GM23338 (cell line): ENCODE results near the gene SNORC. TPM values are rescaled to one million over a fixed set of nuclear protein-coding genes. Genes with fewer than 3 reads are reported as not detected.

Experiments used
- ATAC-seq: fragments of 200-7000 bp; cut with Tn5 transposase; 3 replicates; pipeline ENCODE4 v1.9.1; 2020
- DNase-seq: peaks from one replicate; pipeline ENCODE4 v3.0.0-alpha.2; 2015; ENCODE audit warnings: low spot score
- H2AFZ ChIP-seq: fragments of 200-600 bp; sonication (generic); 2 replicates; pipeline ENCODE4 v1.8.0; 2016; ENCODE audit warnings: antibody characterized with exemption, mild to moderate bottlenecking, moderate library complexity
- H3F3A ChIP-seq: fragments of 200-600 bp; sonication (generic); replicated peaks from 2 replicates; pipeline ENCODE4 v1.8.0; 2017; ENCODE audit warnings: antibody characterized with exemption, mixed run types, low read depth
- H3K27ac ChIP-seq: fragments of 200-600 bp; sonication (generic); 2 replicates; pipeline ENCODE4 v1.6.1; 2016; ENCODE audit warnings: low read depth
- H3K27me3 ChIP-seq: fragments of 200-600 bp; sonication (generic); 2 replicates; pipeline ENCODE4 v1.8.0; 2016; ENCODE audit warnings: mild to moderate bottlenecking, mixed run types, moderate library complexity; ENCODE audit not compliant: insufficient read depth
- H3K36me3 ChIP-seq: fragments of 200-600 bp; sonication (generic); 2 replicates; pipeline ENCODE4 v1.8.0; 2016; ENCODE audit warnings: mild to moderate bottlenecking; ENCODE audit not compliant: insufficient read depth
- H3K4me1 ChIP-seq: fragments of 200-600 bp; sonication (generic); 2 replicates; pipeline ENCODE4 v1.8.0; 2016; ENCODE audit warnings: mild to moderate bottlenecking, moderate library complexity; ENCODE audit not compliant: insufficient read depth
- H3K4me2 ChIP-seq: fragments of 200-600 bp; sonication (generic); 2 replicates; pipeline ENCODE4 v1.7.1; 2017; ENCODE audit warnings: mixed run types
- H3K4me3 ChIP-seq: fragments of 200-600 bp; sonication (generic); 2 replicates; pipeline ENCODE4 v1.6.1; 2016; ENCODE audit warnings: mixed run types
- H3K79me2 ChIP-seq: fragments of 200-600 bp; sonication (generic); replicated peaks from 2 replicates; pipeline ENCODE4 v1.8.0; 2017; ENCODE audit warnings: mild to moderate bottlenecking; ENCODE audit not compliant: insufficient read depth
- H3K9me2 ChIP-seq: fragments of 200-600 bp; sonication (generic); 2 replicates; pipeline ENCODE4 v1.8.0; 2017; ENCODE audit not compliant: insufficient read depth
- H4K20me1 ChIP-seq: fragments of 200-600 bp; sonication (generic); replicated peaks from 2 replicates; pipeline ENCODE4 v1.8.0; 2017; ENCODE audit warnings: mild to moderate bottlenecking; ENCODE audit not compliant: insufficient read depth
- H3K27ac Mint-ChIP-seq: 2 replicates; pipeline ENCODE4 v1.8.0; 2020; ENCODE audit warnings: inconsistent platforms, mild to moderate bottlenecking, moderate library complexity, mixed read lengths
- H3K27me3 Mint-ChIP-seq: 3 replicates; pipeline ENCODE4 v1.8.0; 2022; ENCODE audit warnings: low read depth, mild to moderate bottlenecking, moderate library complexity, mixed read lengths, inconsistent platforms; ENCODE audit not compliant: insufficient read depth, poor library complexity
- H3K36me3 Mint-ChIP-seq: 3 replicates; pipeline ENCODE4 v1.8.0; 2021; ENCODE audit warnings: low read depth, mild to moderate bottlenecking, inconsistent platforms, moderate library complexity, mixed read lengths
- H3K4me1 Mint-ChIP-seq: 3 replicates; pipeline ENCODE4 v1.8.0; 2020; ENCODE audit warnings: mild to moderate bottlenecking, inconsistent platforms, mixed read lengths
- H3K4me3 Mint-ChIP-seq: 3 replicates; pipeline ENCODE4 v1.8.0; 2021; ENCODE audit warnings: moderate library complexity, mild to moderate bottlenecking, inconsistent platforms, mixed read lengths
- H3K9me3 Mint-ChIP-seq: 3 replicates; pipeline ENCODE4 v1.8.0; 2020; ENCODE audit warnings: moderate library complexity, mild to moderate bottlenecking, inconsistent platforms, mixed read lengths
- CREB1 ChIP-seq: fragments of 250-450 bp; sonication (Bioruptor Pico); IDR thresholded peaks from 2 replicates; pipeline ENCODE4 v1.5.0; 2020; ENCODE audit warnings: low read depth, mild to moderate bottlenecking, moderate library complexity
- EZH2 ChIP-seq: fragments of 200-600 bp; sonication (generic); IDR thresholded peaks from one replicate; pipeline ENCODE4 v1.8.0; 2017; ENCODE audit warnings: antibody characterized with exemption, mild to moderate bottlenecking, low read depth; ENCODE audit not compliant: unreplicated experiment
- EZH2phosphoT487 ChIP-seq: fragments of 200-600 bp; sonication (generic); IDR thresholded peaks from one replicate; pipeline ENCODE4 v1.8.1; 2018; ENCODE audit warnings: antibody characterized with exemption; ENCODE audit not compliant: unreplicated experiment
- JUNB ChIP-seq: IDR thresholded peaks from one replicate; pipeline ENCODE4 v1.6.1; 2016; ENCODE audit warnings: antibody characterized with exemption; ENCODE audit not compliant: unreplicated experiment
- NANOG ChIP-seq: IDR thresholded peaks from 2 replicates; pipeline ENCODE4 v1.6.1; 2016; ENCODE audit warnings: antibody characterized with exemption, borderline replicate concordance
- POLR2AphosphoS5 ChIP-seq: IDR thresholded peaks from 2 replicates; pipeline ENCODE4 v1.6.1; 2016; ENCODE audit warnings: antibody characterized with exemption, low read depth
- REST ChIP-seq: IDR thresholded peaks from one replicate; pipeline ENCODE4 v1.6.1; 2018; ENCODE audit warnings: antibody characterized with exemption; ENCODE audit not compliant: unreplicated experiment
- STAT1 ChIP-seq: IDR thresholded peaks from one replicate; pipeline ENCODE4 v1.6.1; 2016; ENCODE audit warnings: antibody characterized with exemption; ENCODE audit not compliant: unreplicated experiment
- ZNF114 ChIP-seq: fragments of 250-450 bp; sonication (Bioruptor Pico); IDR thresholded peaks from 2 replicates; pipeline ENCODE4 v1.5.0; 2020; ENCODE audit warnings: mild to moderate bottlenecking, moderate library complexity
- ZNF331 ChIP-seq: fragments of 250-450 bp; sonication (Bioruptor Pico); IDR thresholded peaks from 2 replicates; pipeline ENCODE4 v1.5.0; 2020; ENCODE audit warnings: low read depth, mild to moderate bottlenecking, moderate library complexity
- ZNF462 ChIP-seq: fragments of 250-450 bp; sonication (Bioruptor Pico); IDR thresholded peaks from 2 replicates; pipeline ENCODE4 v1.5.0; 2020; ENCODE audit warnings: mild to moderate bottlenecking, moderate library complexity
- polyA plus RNA-seq: library from polyadenylated mRNA; unstranded; fragments of >200 nt; fragmentation: Nextera tagmentation; extraction: Ambion mirVana; gene quantifications from 2 replicates; pipeline ENCODE4 v1.2.1, GENCODE V29; 2016
- total RNA-seq: library from RNA; depleted of rRNA; stranded (reverse); fragments of >200 nt; shearing (Covaris generic); gene quantifications from 2 replicates; pipeline ENCODE4 v1.2.3, GENCODE V29; 2014
- TF ChIP-seq, protein P1 (sequence below), 2 experiments: fragments of 200-600 bp in 1 of 2; sonication (generic) in 1 of 2; conservative IDR thresholded peaks; 2 replicates each; pipeline versions ENCODE4 v1.5.1 to v1.6.1; 2016 to 2017; ENCODE audit warnings: antibody characterized with exemption in 2 of 2, low read depth in 2 of 2, mild to moderate bottlenecking in 2 of 2, moderate library complexity in 1 of 2
- TF ChIP-seq, protein P2 (sequence below): IDR thresholded peaks from 2 replicates; pipeline ENCODE4 v1.6.1; 2016; ENCODE audit warnings: antibody characterized with exemption

Gene SNORC
- total and polyA plus RNA-seq, 2 experiments from 2014 or later, result 0.80 to 1.6 TPM

DNA sequence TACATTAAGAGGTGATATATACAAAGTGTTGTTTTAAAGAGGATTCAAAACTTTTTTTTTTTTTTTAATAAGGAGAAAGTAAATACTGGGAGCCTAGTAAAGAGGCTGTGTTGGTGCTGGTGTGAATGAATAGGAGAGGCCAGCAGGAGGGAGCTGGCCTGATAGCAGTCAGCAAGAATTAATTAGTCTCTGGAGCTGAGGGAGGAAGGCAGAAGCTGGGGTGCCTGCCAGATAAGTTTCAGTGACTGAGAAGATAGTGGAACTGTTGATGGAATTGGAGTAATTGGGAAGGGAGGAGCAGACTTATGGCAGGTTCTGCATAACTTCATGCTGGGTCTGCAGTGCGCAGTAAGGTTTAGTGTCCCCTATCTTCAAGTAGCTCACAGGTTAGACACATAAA lies 36.2 kb upstream of the SNORC start:
- H3K4me3 Mint-ChIP-seq, result no peak overlapping the region
- H3K27me3 ChIP-seq, result no peaks in the 10 kb centered on the region

More for the DNA sequence above, 36.2 kb upstream of the SNORC start:
- Histone ChIP-seq H2AFZ (no peak overlapping the region), H4K20me1 (peaks cover 14% of the 10 kb centered on the region), H3K36me3 (peaks cover 37% of the 10 kb centered on the region), H3K79me2 (peaks cover 4% of the 10 kb centered on the region; the same call in 1 of the 2 replicates), H3K9me2 (no peaks in the 10 kb centered on the region), H3K4me2 (no peak overlapping the region), H3K27ac (no peak overlapping the region), H3F3A (no peaks in the 10 kb centered on the region), H3K4me3 (no peak overlapping the region), H3K4me1 (0 out of 2 replicates have a peak, but pooled peaks cover 3% of the 10 kb centered on the region)
- TF ChIP-seq POLR2AphosphoS5 (no peak), EZH2phosphoT487 (no peak), STAT1 (no peak), EZH2 (no peak), REST (no peak), NANOG (no peak), CREB1 (CRISPR knock-in tag) (no peak), ZNF114 (CRISPR knock-in tag) (no peak), JUNB (no peak), ZNF331 (CRISPR knock-in tag) (no peak), ZNF462 (CRISPR knock-in tag) (no peak)
- TF ChIP-seq, protein P1, sequence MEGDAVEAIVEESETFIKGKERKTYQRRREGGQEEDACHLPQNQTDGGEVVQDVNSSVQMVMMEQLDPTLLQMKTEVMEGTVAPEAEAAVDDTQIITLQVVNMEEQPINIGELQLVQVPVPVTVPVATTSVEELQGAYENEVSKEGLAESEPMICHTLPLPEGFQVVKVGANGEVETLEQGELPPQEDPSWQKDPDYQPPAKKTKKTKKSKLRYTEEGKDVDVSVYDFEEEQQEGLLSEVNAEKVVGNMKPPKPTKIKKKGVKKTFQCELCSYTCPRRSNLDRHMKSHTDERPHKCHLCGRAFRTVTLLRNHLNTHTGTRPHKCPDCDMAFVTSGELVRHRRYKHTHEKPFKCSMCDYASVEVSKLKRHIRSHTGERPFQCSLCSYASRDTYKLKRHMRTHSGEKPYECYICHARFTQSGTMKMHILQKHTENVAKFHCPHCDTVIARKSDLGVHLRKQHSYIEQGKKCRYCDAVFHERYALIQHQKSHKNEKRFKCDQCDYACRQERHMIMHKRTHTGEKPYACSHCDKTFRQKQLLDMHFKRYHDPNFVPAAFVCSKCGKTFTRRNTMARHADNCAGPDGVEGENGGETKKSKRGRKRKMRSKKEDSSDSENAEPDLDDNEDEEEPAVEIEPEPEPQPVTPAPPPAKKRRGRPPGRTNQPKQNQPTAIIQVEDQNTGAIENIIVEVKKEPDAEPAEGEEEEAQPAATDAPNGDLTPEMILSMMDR (conservative IDR thresholded peaks at IDR 0.05; ENCODE audit: low read depth in 2 of 2), result no peak
- TF ChIP-seq, protein P2, sequence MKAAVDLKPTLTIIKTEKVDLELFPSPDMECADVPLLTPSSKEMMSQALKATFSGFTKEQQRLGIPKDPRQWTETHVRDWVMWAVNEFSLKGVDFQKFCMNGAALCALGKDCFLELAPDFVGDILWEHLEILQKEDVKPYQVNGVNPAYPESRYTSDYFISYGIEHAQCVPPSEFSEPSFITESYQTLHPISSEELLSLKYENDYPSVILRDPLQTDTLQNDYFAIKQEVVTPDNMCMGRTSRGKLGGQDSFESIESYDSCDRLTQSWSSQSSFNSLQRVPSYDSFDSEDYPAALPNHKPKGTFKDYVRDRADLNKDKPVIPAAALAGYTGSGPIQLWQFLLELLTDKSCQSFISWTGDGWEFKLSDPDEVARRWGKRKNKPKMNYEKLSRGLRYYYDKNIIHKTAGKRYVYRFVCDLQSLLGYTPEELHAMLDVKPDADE, result no peak
- ATAC-seq, result no peak
- H3K9me3 Mint-ChIP-seq, result no peaks in the 10 kb centered on the region
- H3K36me3 Mint-ChIP-seq, result peaks cover 24% of the 10 kb centered on the region
- peaks cover 3% of the 10 kb centered on the region for H3K27me3 Mint-ChIP-seq
- no peak overlapping the region for H3K27ac Mint-ChIP-seq
- DNase-seq, result no peak
- peaks cover 12% of the 10 kb centered on the region; the same call in 2 of the 3 replicates for H3K4me1 Mint-ChIP-seq
